CD4-positive, alpha-beta memory T cell (primary cell): ENCODE results near the gene WWC1. TPM values are rescaled to one million over a fixed set of nuclear protein-coding genes. Genes with fewer than 3 reads are reported as not detected.

ENCODE experiments used
- CTCF ChIA-PET: fragments of 350-600 bp; sonication (Branson Sonifier 250); formaldehyde crosslinking; loops from one replicate; lab custom pipeline; 2021; ENCODE audit warnings: inconsistent platforms; ENCODE audit not compliant: partially characterized antibody; lab: Charles Lee
- POLR2A ChIA-PET: fragments of 350-600 bp; sonication (Branson Sonifier 250); formaldehyde crosslinking; loops from one replicate; lab custom pipeline; 2021; ENCODE audit not compliant: partially characterized antibody; lab: Charles Lee
- DNase-seq, 5 donors: peaks; one replicate each; pipeline versions ENCODE4 v3.0.0 to v3.0.0-alpha.2; 2020 to 2022; ENCODE audit warnings: mixed read lengths in 1 of 5
- H3K27ac ChIP-seq: one replicate; pipeline ENCODE4 v1.7.0; 2013; ENCODE audit warnings: low read depth, low read length
- H3K27me3 ChIP-seq: 2 replicates; pipeline ENCODE4 v1.7.0; 2013; ENCODE audit warnings: mild to moderate bottlenecking, low read length, moderate library complexity; ENCODE audit not compliant: insufficient read depth
- H3K36me3 ChIP-seq: 2 replicates; pipeline ENCODE4 v1.7.0; 2013; ENCODE audit warnings: mild to moderate bottlenecking, low read length, moderate library complexity; ENCODE audit not compliant: insufficient read depth
- H3K4me1 ChIP-seq: 2 replicates; pipeline ENCODE4 v1.7.0; 2013; ENCODE audit warnings: mild to moderate bottlenecking, low read length, moderate library complexity; ENCODE audit not compliant: insufficient read depth
- H3K4me3 ChIP-seq, 2 donors: one replicate each; pipeline ENCODE4 v1.7.0; 2013; ENCODE audit warnings: low read length in 2 of 2, mild to moderate bottlenecking in 1 of 2
- H3K9me3 ChIP-seq, 2 donors: one replicate each; pipeline ENCODE4 v1.7.0; 2013; ENCODE audit warnings: low read length in 2 of 2, control low read depth in 1 of 2; ENCODE audit not compliant: control insufficient read depth in 1 of 2
- H3K27ac Mint-ChIP-seq, 7 donors: one replicate each; pipeline ENCODE4 v1.8.0; 2020 to 2021; ENCODE audit warnings: mixed read lengths in 7 of 7, mild to moderate bottlenecking in 6 of 7, inconsistent platforms in 3 of 7, moderate library complexity in 3 of 7
- H3K27me3 Mint-ChIP-seq, 2 donors: one replicate each; pipeline ENCODE4 v1.8.0; 2020 to 2021; ENCODE audit warnings: mixed read lengths in 2 of 2
- H3K36me3 Mint-ChIP-seq, 2 donors: one replicate each; pipeline ENCODE4 v1.8.0; 2020 to 2021; ENCODE audit warnings: mixed read lengths in 2 of 2, inconsistent platforms in 1 of 2, mild to moderate bottlenecking in 1 of 2
- H3K4me1 Mint-ChIP-seq, 4 donors: one replicate each; pipeline ENCODE4 v1.8.0; 2020 to 2021; ENCODE audit warnings: mixed read lengths in 4 of 4, mild to moderate bottlenecking in 1 of 4
- H3K4me3 Mint-ChIP-seq, 8 donors: one replicate each; pipeline ENCODE4 v1.8.0; 2020 to 2021; ENCODE audit warnings: mixed read lengths in 8 of 8, mild to moderate bottlenecking in 7 of 8, moderate library complexity in 6 of 8, inconsistent platforms in 3 of 8
- H3K9me3 Mint-ChIP-seq, 8 donors: one replicate each; pipeline ENCODE4 v1.8.0; 2020 to 2021; ENCODE audit warnings: mixed read lengths in 8 of 8, mild to moderate bottlenecking in 5 of 8, inconsistent platforms in 3 of 8, moderate library complexity in 1 of 8
- intact Hi-C: fragments of 100-400 bp; cut with micrococcal nuclease; formaldehyde crosslinking; loops from one replicate; pipeline ENCODE4 v1.15.1; 2023
- polyA plus RNA-seq, 2 donors: library from polyadenylated mRNA; unstranded; fragments of 300-500 nt; fragmentation: Illumina TruSeq; gene quantifications; one replicate each; pipeline ENCODE4 v1.2.3, GENCODE V29; 2021
- total RNA-seq, 2 experiments: library from RNA; stranded (reverse); gene quantifications; one replicate each; pipeline ENCODE4 v1.2.3, GENCODE V29; 2021

Gene WWC1
- total and polyA plus RNA-seq, 4 experiments from 2014 or later = 0.22 to 2.7 (median 1.5) TPM

- Histone ChIP-seq H3K36me3 (no peaks in the 10 kb centered on the region), H3K9me3 (no peaks in the 10 kb centered on the region), H3K4me3 (no peak overlapping the region), H3K27ac (no peak overlapping the region), H3K27me3 (no peaks in the 10 kb centered on the region), H3K4me1 (no peaks in the 10 kb centered on the region)
- no peaks in the 10 kb centered on the region for H3K36me3 Mint-ChIP-seq
- no peaks in the 10 kb centered on the region for H3K9me3 Mint-ChIP-seq
- H3K4me3 Mint-ChIP-seq = no peak overlapping the region
- ChIA-PET POLR2A (no interaction called here), CTCF (interaction anchor here (0.8 kb wide), 1 partner anchor 311 kb away, joined by 3 read pairs; no protein-coding TSS in a partner anchor)
- no peak for DNase-seq
- no peaks in the 10 kb centered on the region for H3K27me3 Mint-ChIP-seq
- intact Hi-C loops = no loop called here
- H3K4me1 Mint-ChIP-seq = peaks cover 0 to 1% (median 0%) of the 10 kb centered on the region in 4 donors
- no peak overlapping the region for H3K27ac Mint-ChIP-seq
Observed at GRCh38 chr5:168301593-168302390, 10.3 kb downstream of the WWC1 start.

- CTCF ChIA-PET = interaction anchor here (0.8 kb wide), 1 partner anchor 310 kb away, joined by 3 read pairs; no protein-coding TSS in a partner anchor
- peaks cover 0 to 1% of the 10 kb centered on the region in 2 donors for H3K27me3 Mint-ChIP-seq
- POLR2A ChIA-PET = no interaction called here
Observed at GRCh38 chr5:168302785-168303184, 11.3 kb downstream of the WWC1 start.

GRCh38 chr5:168303393-168304025 is 12.1 kb downstream of the WWC1 start:
- Mint-ChIP-seq H3K27me3 (peaks cover 0 to 1% of the 10 kb centered on the region in 2 donors), H3K4me1 (peaks cover 0 to 1% (median 0%) of the 10 kb centered on the region in 4 donors), H3K27ac (no peak overlapping the region), H3K36me3 (no peaks in the 10 kb centered on the region), H3K4me3 (no peak overlapping the region), H3K9me3 (no peaks in the 10 kb centered on the region)
- H3K4me1 ChIP-seq = no peaks in the 10 kb centered on the region
- CTCF ChIA-PET = interaction anchor here (0.6 kb wide), 1 partner anchor 521 kb away, joined by 5 read pairs; no protein-coding TSS in a partner anchor
- no peak overlapping the region for H3K27ac ChIP-seq
- no peaks in the 10 kb centered on the region for H3K36me3 ChIP-seq
- H3K9me3 ChIP-seq = no peaks in the 10 kb centered on the region
- intact Hi-C loops = no loop called here
- POLR2A ChIA-PET = no interaction called here
- DNase-seq = no peak
- no peaks in the 10 kb centered on the region for H3K27me3 ChIP-seq
- H3K4me3 ChIP-seq = no peak overlapping the region

More at GRCh38 chr5:168302785-168303184, 11.3 kb downstream of the WWC1 start:
- DNase-seq = no peak
- H3K9me3 Mint-ChIP-seq = no peaks in the 10 kb centered on the region
- no peaks in the 10 kb centered on the region for H3K4me1 ChIP-seq
- no peaks in the 10 kb centered on the region for H3K27me3 ChIP-seq
- no peaks in the 10 kb centered on the region for H3K36me3 ChIP-seq
- no peaks in the 10 kb centered on the region for H3K9me3 ChIP-seq
- intact Hi-C loops = no loop called here
- H3K27ac ChIP-seq = no peak overlapping the region
- H3K36me3 Mint-ChIP-seq = no peaks in the 10 kb centered on the region
- no peak overlapping the region for H3K4me3 ChIP-seq
- H3K4me3 Mint-ChIP-seq = no peak overlapping the region
- H3K4me1 Mint-ChIP-seq = peaks cover 0 to 1% (median 0%) of the 10 kb centered on the region in 4 donors
- no peak overlapping the region for H3K27ac Mint-ChIP-seq

- Histone ChIP-seq H3K9me3 (no peaks in the 10 kb centered on the region), H3K27ac (no peak overlapping the region), H3K4me3 (no peak overlapping the region), H3K27me3 (no peaks in the 10 kb centered on the region), H3K4me1 (no peaks in the 10 kb centered on the region), H3K36me3 (no peaks in the 10 kb centered on the region)
- ChIA-PET CTCF (no interaction called here), POLR2A (no interaction called here)
- Mint-ChIP-seq H3K27ac (no peak overlapping the region), H3K4me3 (no peak overlapping the region), H3K4me1 (peaks cover 0 to 1% (median 0%) of the 10 kb centered on the region in 4 donors), H3K9me3 (no peaks in the 10 kb centered on the region), H3K36me3 (no peaks in the 10 kb centered on the region), H3K27me3 (peaks cover 0 to 1% of the 10 kb centered on the region in 2 donors)
- intact Hi-C loops = no loop called here
- DNase-seq = no peak
Observed at GRCh38 chr5:168304349-168304748, 12.9 kb downstream of the WWC1 start.

- H3K4me1 ChIP-seq = no peaks in the 10 kb centered on the region
- H3K36me3 ChIP-seq = no peaks in the 10 kb centered on the region
- CTCF ChIA-PET = no interaction called here
- Mint-ChIP-seq H3K36me3 (no peaks in the 10 kb centered on the region), H3K9me3 (no peaks in the 10 kb centered on the region), H3K27ac (no peak overlapping the region), H3K4me1 (peaks cover 0 to 1% (median 0%) of the 10 kb centered on the region in 4 donors), H3K27me3 (peaks cover 0 to 1% of the 10 kb centered on the region in 2 donors), H3K4me3 (no peak overlapping the region)
- no peaks in the 10 kb centered on the region for H3K9me3 ChIP-seq
- POLR2A ChIA-PET = no interaction called here
- intact Hi-C loops = no loop called here
- no peak overlapping the region for H3K27ac ChIP-seq
- H3K27me3 ChIP-seq = no peaks in the 10 kb centered on the region
- no peak for DNase-seq
- no peak overlapping the region for H3K4me3 ChIP-seq
Observed at GRCh38 chr5:168305281-168305680, 13.8 kb downstream of the WWC1 start.

DNA sequence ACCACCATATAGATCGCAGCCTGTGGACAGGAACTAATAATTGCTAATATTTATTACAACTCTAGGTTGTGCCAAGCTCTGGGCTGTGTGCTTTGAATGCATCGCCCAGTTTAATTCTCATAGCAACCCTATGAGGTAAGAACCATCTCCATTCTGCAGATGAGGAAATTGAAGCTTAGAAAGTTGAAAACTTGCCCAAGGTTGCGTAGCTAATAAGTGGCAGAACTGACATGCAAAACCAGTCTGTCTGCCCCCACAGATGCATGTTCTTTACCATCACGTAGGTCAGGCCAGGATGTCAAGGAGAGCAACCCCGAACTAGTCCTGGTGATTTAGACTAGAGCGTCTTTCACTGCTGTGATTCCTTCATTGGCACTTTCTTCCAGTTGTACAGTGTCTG is 15.6 kb downstream of the WWC1 start:
- H3K9me3 Mint-ChIP-seq = no peaks in the 10 kb centered on the region
- H3K27me3 Mint-ChIP-seq = peaks cover 0 to 1% of the 10 kb centered on the region in 2 donors
- no peaks in the 10 kb centered on the region for H3K9me3 ChIP-seq
- no peak overlapping the region for H3K4me3 ChIP-seq
- DNase-seq = no peak
- POLR2A ChIA-PET = no interaction called here
- H3K27ac Mint-ChIP-seq = no peak overlapping the region
- H3K36me3 ChIP-seq = no peaks in the 10 kb centered on the region
- CTCF ChIA-PET = no interaction called here
- no peaks in the 10 kb centered on the region for H3K27me3 ChIP-seq
- H3K27ac ChIP-seq = no peak overlapping the region
- no peaks in the 10 kb centered on the region for H3K36me3 Mint-ChIP-seq
- H3K4me1 Mint-ChIP-seq = peaks cover 0 to 1% (median 0%) of the 10 kb centered on the region in 4 donors
- intact Hi-C loops = no loop called here
- no peak overlapping the region for H3K4me3 Mint-ChIP-seq
- no peaks in the 10 kb centered on the region for H3K4me1 ChIP-seq

- ChIA-PET CTCF (no interaction called here), POLR2A (no interaction called here)
- H3K4me3 Mint-ChIP-seq = no peak overlapping the region
Observed at GRCh38 chr5:168307925-168308584, 16.6 kb downstream of the WWC1 start.

More at GRCh38 chr5:168307925-168308584, 16.6 kb downstream of the WWC1 start:
- H3K27me3 Mint-ChIP-seq = peaks cover 0 to 1% of the 10 kb centered on the region in 2 donors
- Histone ChIP-seq H3K27me3 (no peaks in the 10 kb centered on the region), H3K4me3 (no peak overlapping the region), H3K36me3 (no peaks in the 10 kb centered on the region), H3K9me3 (no peaks in the 10 kb centered on the region), H3K4me1 (no peaks in the 10 kb centered on the region), H3K27ac (no peak overlapping the region)
- no peak overlapping the region for H3K27ac Mint-ChIP-seq
- no peaks in the 10 kb centered on the region for H3K9me3 Mint-ChIP-seq
- peaks cover 0 to 1% (median 0%) of the 10 kb centered on the region in 4 donors for H3K4me1 Mint-ChIP-seq
- no peak for DNase-seq
- no peaks in the 10 kb centered on the region for H3K36me3 Mint-ChIP-seq
- intact Hi-C loops = no loop called here
